Esophagus squamous epithelium (tissue), 5 donors: ENCODE measurements around the gene CDC42BPB. TPM values are rescaled to one million over a fixed set of nuclear protein-coding genes. Genes with fewer than 3 reads are reported as not detected.
A peak's percentile ranks its signal among the peaks of the same experiment; 100 is the strongest.

Source experiments
- DNase-seq: peaks from one replicate; lab custom pipeline; 2025; lab: John Stamatoyannopoulos, UW
- H3K27ac ChIP-seq, 4 donors: fragments of 200-600 bp; sonication (generic); one replicate each; pipeline ENCODE4 v1.5.1; 2016 to 2019; ENCODE audit warnings: mild to moderate bottlenecking in 1 of 4
- H3K27me3 ChIP-seq, 4 donors: fragments of 200-600 bp; sonication (generic); 1 replicate in 3 of 4; 2 replicates in 1 of 4; pipeline versions ENCODE4 v1.5.1 to v1.6.0; 2017 to 2021; ENCODE audit warnings: antibody characterized with exemption in 1 of 4
- H3K36me3 ChIP-seq, 3 donors: fragments of 200-600 bp; sonication (generic); one replicate each; pipeline ENCODE4 v1.5.1; 2016 to 2019
- H3K4me1 ChIP-seq, 3 donors: fragments of 200-600 bp; sonication (generic); one replicate each; pipeline ENCODE4 v1.5.1; 2017 to 2019
- H3K4me3 ChIP-seq, 4 donors: fragments of 200-600 bp; sonication (generic); 1 replicate in 3 of 4; 2 replicates in 1 of 4; pipeline ENCODE4 v1.5.1; 2016 to 2019; ENCODE audit warnings: mild to moderate bottlenecking in 2 of 4, moderate library complexity in 1 of 4
- H3K9me3 ChIP-seq, 3 donors: fragments of 200-600 bp; sonication (generic); one replicate each; pipeline ENCODE4 v1.5.1; 2016 to 2019
- POLR2A ChIP-seq, 4 donors: fragments of 450-650 bp; IDR thresholded peaks; one replicate each; pipeline ENCODE4 v1.6.1; 2017; ENCODE audit warnings: antibody characterized with exemption in 4 of 4, mild to moderate bottlenecking in 4 of 4, moderate library complexity in 3 of 4
- WGBS, 2 donors: methylation state at CpG; one replicate each; pipeline ENCODE4 v1.1.5; 2018; 5-methylcytosine and 5-hydroxymethylcytosine counted together
- intact Hi-C: fragments of 100-400 bp; cut with DNase I; formaldehyde crosslinking; loops from one replicate; pipeline ENCODE4 v1.15.0; 2022
- total RNA-seq, 4 donors: library from RNA; depleted of rRNA; stranded (reverse); fragments of >200 nt; gene quantifications; one replicate each; pipeline ENCODE4 v1.1.0, GENCODE V29; 2016
- TF ChIP-seq, protein P1 (sequence below), 6 experiments: fragments of 450-650 bp in 4 of 6; fragments of 200-600 bp in 2 of 6; sonication (generic) in 2 of 6; IDR thresholded peaks; one replicate each; pipeline ENCODE4 v1.5.1; 2016 to 2019; ENCODE audit warnings: antibody characterized with exemption in 6 of 6, mild to moderate bottlenecking in 4 of 6, moderate library complexity in 4 of 6
- donor health status: DM: yes; HTN: yes; CAD: no.

CDC42BPB gene
- total RNA-seq, 4 donors from 2014 or later: 43.7 to 98.2 (median 81.2) TPM

DNA sequence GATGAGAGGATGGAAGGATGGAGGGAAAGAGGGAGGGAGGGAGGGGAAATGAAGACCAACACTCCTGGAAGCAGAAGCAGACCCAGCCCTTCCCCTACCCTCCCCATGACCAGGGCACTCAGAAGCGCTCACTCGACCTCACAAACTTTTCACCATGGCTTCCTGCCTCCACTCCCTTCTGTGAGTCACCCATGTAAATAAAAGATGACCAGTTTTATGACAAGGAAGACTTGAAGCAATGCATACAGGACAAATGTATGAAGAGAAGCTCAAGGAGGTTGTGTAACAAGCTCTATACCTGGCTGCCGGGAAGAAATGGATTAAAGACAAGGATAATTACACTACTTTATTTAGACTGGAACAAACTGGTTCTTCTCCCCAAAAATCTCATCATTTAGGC lies 63.8 kb downstream of the CDC42BPB start:
- 42 to 50% methylated on average over 3 of the region's 3 CpGs for WGBS, 2 donors
- H3K9me3 ChIP-seq: peaks cover 0 to 7% (median 2%) of the 10 kb centered on the region in 3 donors
- no peak for DNase-seq
- TF ChIP-seq POLR2A (IDR thresholded peaks at IDR 0.05): no peak
- TF ChIP-seq, protein P1, sequence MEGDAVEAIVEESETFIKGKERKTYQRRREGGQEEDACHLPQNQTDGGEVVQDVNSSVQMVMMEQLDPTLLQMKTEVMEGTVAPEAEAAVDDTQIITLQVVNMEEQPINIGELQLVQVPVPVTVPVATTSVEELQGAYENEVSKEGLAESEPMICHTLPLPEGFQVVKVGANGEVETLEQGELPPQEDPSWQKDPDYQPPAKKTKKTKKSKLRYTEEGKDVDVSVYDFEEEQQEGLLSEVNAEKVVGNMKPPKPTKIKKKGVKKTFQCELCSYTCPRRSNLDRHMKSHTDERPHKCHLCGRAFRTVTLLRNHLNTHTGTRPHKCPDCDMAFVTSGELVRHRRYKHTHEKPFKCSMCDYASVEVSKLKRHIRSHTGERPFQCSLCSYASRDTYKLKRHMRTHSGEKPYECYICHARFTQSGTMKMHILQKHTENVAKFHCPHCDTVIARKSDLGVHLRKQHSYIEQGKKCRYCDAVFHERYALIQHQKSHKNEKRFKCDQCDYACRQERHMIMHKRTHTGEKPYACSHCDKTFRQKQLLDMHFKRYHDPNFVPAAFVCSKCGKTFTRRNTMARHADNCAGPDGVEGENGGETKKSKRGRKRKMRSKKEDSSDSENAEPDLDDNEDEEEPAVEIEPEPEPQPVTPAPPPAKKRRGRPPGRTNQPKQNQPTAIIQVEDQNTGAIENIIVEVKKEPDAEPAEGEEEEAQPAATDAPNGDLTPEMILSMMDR (IDR thresholded peaks at IDR 0.05): no peak
- no peaks in the 10 kb centered on the region for H3K27me3 ChIP-seq
- intact Hi-C loops: no loop called here
- no peak overlapping the region for H3K4me3 ChIP-seq
- peak overlapping the region; percentile 73 to 86 (median 83) for H3K27ac ChIP-seq
- peaks cover 11 to 27% (median 16%) of the 10 kb centered on the region in 3 donors for H3K4me1 ChIP-seq
- peaks cover 6 to 97% (median 13%) of the 10 kb centered on the region in 3 donors for H3K36me3 ChIP-seq

DNA sequence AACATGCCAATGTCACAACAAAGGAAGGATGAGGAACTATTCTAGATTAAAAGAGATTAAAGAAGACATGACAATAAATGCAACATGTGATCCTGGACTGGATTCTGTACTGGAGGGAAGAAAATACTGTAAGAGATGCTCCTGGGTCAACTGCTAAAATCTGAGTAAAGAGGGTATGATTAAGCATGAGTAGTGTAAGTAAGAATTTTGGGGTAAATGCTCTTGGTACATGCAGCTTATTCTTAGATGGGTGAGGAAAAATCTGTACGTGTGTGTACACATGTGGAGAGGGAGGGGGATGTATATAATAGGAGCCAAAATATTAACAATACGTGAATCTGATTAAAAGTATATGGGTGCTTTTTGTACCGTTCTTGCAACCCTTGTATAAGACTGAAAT lies 66.0 kb downstream of the CDC42BPB start:
- no peak for DNase-seq
- intact Hi-C loops: no loop called here
- TF ChIP-seq, protein P1 (IDR thresholded peaks at IDR 0.05): no peak
- no peak for TF ChIP-seq POLR2A (IDR thresholded peaks at IDR 0.05)
- Histone ChIP-seq H3K4me1 (peaks cover 18 to 41% (median 23%) of the 10 kb centered on the region in 3 donors), H3K36me3 (peaks cover 6 to 93% (median 7%) of the 10 kb centered on the region in 3 donors), H3K27me3 (no peaks in the 10 kb centered on the region), H3K27ac (no peak overlapping the region), H3K4me3 (no peak overlapping the region), H3K9me3 (peaks cover 0 to 16% (median 10%) of the 10 kb centered on the region in 3 donors)
- 79 to 92% methylated on average over 3 of the region's 3 CpGs for WGBS, 2 donors

DNA sequence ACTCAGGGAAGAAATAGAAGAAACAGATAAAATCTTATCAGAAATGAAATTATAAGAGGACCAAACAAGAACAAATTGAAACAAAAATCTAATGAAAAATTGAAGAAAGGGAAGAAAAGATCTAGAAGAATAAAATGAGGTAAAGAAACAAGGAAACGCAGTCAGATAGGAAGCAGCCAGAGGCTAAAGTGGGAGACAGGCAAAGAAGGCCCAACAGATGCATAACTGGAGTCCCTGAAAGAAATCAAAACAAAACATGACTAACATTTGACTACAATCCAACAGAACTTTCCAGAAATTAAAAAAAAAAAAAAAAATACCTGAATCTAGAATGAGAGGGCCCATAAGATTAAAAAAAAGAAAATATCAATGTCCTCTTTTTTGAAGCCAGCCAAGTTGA lies 69.3 kb downstream of the CDC42BPB start:
- Histone ChIP-seq H3K4me1 (peaks cover 7 to 44% (median 16%) of the 10 kb centered on the region in 3 donors), H3K36me3 (peaks cover 0 to 95% (median 16%) of the 10 kb centered on the region in 3 donors), H3K4me3 (no peak overlapping the region), H3K27ac (peak overlapping the region in 3 of 4 donors; percentile 51 to 87 (median 83)), H3K27me3 (no peaks in the 10 kb centered on the region), H3K9me3 (peaks cover 0 to 16% (median 10%) of the 10 kb centered on the region in 3 donors)
- TF ChIP-seq, protein P1 (IDR thresholded peaks at IDR 0.05): no peak
- no peak for TF ChIP-seq POLR2A (IDR thresholded peaks at IDR 0.05)
- WGBS, 2 donors: 100% methylated on average over 1 of the region's 1 CpG
- DNase-seq: no peak
- intact Hi-C loops: no loop called here

DNA sequence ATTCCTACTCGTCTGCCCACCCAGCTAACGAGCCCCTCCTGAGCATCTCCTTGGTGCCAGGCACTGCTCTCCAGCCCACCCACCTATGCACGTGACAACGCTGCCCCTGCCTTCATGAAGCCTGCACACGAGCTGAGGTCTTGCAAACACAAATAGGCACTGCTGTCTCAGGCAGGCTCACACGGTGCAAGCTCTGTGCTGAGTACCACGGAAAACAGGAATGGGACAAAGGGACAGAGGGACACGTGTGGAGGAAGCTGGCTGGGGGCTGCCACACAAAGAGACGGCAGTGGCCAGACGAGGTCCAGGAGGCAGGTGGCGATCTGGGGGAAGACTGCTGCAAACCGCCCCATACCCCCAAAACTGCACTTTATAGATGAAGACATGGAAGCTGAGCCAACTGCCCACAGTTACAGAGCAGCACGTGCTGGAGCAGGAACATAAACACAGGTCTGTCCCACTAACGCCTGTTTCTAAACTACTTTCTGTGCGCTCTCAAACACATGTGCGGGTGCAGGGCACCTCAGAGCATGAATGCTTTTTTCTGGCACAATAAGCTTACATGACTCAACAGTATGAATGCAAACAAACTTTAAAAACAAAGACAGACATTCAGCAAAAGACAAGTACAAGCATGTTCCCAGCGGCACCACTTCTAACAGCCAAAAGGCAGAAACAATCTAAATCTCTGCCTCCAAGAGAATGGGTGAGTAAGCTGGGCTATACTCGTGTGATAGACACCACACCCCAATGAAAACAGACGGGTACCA lies 70.4 kb downstream of the CDC42BPB start:
- peaks cover 0 to 16% (median 10%) of the 10 kb centered on the region in 3 donors for H3K9me3 ChIP-seq
- TF ChIP-seq, protein P1 (IDR thresholded peaks at IDR 0.05): no peak
- TF ChIP-seq POLR2A (IDR thresholded peaks at IDR 0.05): no peak
- H3K4me3 ChIP-seq: peak overlapping the region in 1 of 4 donors; percentile 15
- peaks cover 7 to 38% (median 14%) of the 10 kb centered on the region in 3 donors for H3K4me1 ChIP-seq
- H3K27ac ChIP-seq: peak overlapping the region; percentile 75 to 87 (median 80)
- DNase-seq: no peak
- 46 to 55% methylated on average over 14 to 17 of the region's 19 CpGs for WGBS, 2 donors
- no peaks in the 10 kb centered on the region for H3K27me3 ChIP-seq
- peaks cover 0 to 95% (median 18%) of the 10 kb centered on the region in 3 donors for H3K36me3 ChIP-seq
- intact Hi-C loops: no loop called here

DNA sequence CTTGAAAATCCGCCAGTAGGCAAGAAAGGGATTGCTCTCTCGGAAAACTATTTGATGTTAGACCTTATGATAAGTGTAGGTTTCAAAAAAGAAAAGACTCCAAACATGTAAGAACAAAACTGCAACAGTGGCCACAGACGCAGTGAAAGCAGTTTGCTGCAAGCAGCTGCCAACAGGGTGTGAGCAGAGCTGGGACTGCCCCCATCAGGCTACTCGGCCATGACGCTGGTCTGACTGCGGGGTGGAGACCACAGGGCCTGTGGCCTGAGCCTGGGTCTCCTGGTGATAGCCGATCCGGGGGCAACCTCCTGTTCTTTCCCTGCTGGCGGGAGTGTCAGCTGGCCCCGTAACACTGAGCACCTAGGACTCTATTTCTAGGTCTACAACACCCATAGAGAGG lies 71.7 kb downstream of the CDC42BPB start:
- TF ChIP-seq, protein P1 (IDR thresholded peaks at IDR 0.05): no peak
- TF ChIP-seq POLR2A (IDR thresholded peaks at IDR 0.05): no peak

More for the DNA sequence above, 71.7 kb downstream of the CDC42BPB start:
- no peaks in the 10 kb centered on the region for H3K27me3 ChIP-seq
- DNase-seq: no peak
- intact Hi-C loops: no loop called here
- peak overlapping the region; percentile 75 to 87 (median 80) for H3K27ac ChIP-seq
- no peak overlapping the region for H3K4me3 ChIP-seq
- peaks cover 0 to 16% (median 10%) of the 10 kb centered on the region in 3 donors for H3K9me3 ChIP-seq
- peaks cover 0 to 95% (median 18%) of the 10 kb centered on the region in 3 donors for H3K36me3 ChIP-seq
- peaks cover 7 to 38% (median 14%) of the 10 kb centered on the region in 3 donors for H3K4me1 ChIP-seq
- WGBS, 2 donors: 34 to 37% methylated on average over 4 to 7 of the region's 10 CpGs
